NCI-H1694 (cell line): ENCODE data around the gene EIF2A.
"Not testable (repeated sequence)": the region's sequence is repeated elsewhere in the genome, so short reads cannot be mapped to it uniquely, and the experiment has no call there.

Experiments
- DNase-seq: peaks from one replicate; lab custom pipeline; 2025; lab: John Stamatoyannopoulos, UW

The EIF2A gene

DNA sequence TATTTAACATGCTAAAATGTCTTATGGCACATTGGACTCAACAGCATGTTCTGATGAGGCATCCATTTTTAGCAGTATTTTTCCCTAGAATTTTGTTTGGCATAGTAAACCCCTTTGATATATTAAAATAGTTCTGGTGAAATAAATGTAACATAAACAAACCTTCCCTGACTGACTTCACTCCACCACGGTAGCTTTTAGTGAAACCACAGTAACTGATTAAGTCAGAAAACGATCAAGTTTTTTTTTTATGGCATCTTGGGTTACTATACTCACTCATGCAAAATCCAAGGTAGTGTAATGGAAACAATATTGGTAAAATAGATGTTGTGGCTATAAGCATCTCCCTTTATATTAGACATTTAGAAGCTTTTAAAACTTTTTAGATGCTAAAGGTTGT, 3.1 kb upstream of the EIF2A start:
- no peak for DNase-seq

DNA sequence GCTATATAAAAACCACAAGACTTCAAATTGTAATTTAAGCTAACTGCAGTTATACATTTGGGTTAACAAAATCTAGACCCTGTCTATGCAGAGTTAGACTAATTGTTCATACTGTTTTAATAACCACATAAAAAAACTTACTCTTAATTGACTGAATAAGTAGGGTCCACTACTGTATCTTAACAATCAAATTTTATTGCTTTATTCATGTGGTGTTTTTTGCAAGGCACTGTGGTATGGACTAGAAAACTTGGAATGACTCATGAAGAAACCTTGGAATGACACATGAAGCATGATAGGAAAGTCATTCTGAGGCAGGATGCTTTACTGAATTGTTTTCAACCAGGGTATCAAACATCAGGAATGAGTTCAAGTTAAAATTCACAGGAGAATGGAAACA, 2.5 kb upstream of the EIF2A start:
- no peak for DNase-seq

DNA sequence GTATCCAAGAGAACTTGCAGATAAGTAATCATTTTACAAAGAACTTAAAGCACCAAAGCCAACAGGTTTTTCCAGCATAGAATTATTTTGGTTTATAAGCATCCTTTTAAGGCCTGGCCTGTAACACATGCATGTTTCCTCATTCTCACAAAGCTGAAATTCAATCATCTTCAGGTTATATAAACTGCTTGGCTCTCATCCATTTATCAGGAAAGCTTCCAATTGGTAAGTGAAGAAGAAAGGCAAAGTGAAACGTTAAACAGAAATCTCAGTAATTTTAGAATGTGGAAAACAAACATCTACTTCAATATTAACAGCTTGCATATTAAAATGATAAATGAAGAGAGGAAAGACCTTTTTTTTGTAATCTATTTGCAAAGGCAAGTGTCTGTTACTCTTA, 1.9 kb upstream of the EIF2A start:
- no peak for DNase-seq

DNA sequence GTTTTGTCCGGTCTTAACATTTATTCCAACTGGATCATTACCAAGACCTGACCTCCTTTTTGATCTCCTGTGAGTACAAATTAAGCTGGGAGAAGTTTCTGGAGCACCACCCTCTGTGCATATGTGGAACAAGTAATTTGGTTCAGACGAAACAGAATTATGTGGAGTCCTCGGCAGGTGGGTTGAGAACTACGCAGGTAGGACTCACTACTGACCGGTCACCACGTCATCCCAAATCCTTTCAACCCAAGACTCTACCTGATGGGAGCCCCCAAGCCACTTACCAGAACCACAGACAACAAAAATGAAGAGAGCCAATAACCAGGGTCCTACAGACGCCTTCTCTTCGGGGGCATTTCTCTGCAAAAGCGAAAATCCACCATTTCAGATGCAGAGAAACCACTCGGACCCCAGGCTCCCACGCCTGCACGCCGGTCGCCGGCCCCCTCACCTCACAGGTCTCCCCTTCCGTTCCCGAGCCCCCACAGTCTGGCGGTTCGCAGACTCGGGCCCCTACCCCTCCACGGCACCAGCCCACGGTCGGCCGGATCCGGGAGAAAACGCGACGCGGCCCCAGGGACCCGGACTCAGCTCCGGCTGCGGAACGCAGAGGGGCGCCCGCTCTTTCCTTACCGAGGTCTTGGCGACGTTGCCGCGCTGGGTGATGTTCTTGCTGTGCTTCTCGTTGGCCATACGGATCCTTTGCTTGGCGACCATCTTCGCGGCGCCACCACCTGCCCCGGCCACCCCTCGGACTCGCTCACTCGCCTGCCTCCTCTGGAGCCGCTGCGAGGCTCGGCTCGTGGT, 965 bp upstream of the EIF2A start:
- DNase-seq, result no peak

DNA sequence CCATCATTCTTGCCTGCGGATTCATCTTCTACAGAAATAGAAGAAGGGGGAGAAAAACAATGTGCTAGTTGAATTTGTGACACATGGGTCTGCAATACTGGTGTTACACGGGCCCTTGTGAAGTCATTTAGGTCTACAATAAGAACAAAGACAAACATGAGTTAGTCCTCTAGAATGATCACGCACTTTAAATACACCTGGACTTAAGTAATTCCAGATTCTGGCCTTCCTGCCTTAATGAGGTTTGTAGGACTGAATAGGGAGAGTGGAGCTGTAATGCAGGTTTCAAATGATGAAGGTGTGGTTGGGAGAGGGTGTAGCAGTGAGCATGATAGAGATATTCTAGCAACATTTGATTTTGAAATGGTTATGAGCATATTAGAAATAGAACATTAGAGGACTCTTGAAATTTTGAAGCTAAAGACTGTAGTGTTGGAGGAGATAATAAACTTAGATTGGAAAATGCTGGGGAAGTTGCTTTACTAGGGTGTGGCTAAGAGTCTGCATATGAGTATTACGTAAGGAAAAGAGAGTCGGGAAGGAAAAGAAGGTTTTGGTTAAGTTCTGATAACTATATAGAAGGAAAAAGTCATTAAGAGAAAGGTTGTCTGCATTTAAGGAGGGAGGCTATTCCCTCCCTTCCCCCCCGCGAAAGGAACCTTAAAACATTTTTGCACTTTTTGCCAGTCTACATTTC, 606 bp downstream of the EIF2A start:
- no peak for DNase-seq

DNA sequence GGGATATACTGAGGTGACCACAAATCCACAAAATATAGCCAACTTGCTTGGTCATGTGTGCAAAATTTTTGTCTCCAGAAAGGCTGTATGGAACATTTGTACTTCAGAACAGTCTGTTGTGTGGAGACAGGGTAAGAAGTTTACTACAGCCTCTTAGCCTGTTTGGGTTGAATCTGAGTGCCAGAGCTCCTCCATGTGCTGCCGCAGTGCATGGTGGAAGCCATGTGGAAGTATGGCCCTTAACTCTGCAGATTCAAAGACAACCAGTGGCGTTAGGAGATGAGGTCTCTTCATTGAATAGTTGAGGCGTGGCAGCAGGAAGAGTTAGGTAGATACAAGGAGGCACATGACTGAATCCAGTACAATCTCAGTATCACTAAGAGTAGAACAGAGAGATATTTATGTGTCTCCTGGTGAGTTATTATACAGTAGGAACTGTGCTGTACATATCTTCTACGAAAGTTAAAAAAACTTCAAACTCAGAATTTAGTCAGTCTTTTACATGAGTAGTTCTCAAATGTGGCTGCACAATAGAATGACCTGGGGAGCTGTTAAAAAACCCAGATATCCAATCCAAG, 9.4 kb downstream of the EIF2A start:
- DNase-seq, result no peak

DNA sequence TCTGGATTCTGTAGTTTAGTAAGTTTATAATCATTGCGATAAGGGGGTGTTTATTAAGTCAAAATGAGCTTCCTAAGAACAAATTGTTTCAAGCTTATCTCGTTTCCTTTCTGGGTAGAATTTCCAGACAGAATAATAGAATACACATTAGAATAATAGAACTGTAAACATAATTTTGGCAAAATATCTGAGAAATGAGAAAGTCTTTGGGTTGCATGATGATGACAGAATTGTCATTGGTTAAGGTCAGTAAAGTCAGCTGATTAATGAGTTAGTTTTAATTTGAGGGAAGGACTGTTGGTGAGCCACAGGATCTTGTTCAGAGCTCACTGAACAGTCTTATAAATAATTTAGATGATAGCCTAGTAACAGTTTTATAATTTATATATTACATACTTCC, 10.2 kb downstream of the EIF2A start:
- DNase-seq, result no peak

DNA sequence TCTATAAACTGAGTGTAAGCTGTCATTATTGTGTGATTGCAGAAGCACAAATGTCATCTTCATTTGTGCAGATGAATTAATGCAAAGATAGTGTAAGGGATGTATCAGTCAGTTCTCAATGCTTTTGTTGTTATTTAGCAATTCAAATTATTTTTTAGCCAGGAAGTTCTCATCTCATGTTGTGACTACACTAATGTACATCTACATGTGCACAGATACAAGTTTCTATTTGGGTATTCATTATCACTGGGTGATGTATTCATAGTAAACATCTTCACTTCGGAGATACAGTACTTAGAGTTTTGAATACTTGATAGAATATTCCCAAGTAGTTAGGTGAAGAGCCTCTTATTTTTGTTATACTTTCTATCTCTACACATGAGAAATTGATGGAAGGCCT, 11.1 kb downstream of the EIF2A start:
- no peak for DNase-seq

DNA sequence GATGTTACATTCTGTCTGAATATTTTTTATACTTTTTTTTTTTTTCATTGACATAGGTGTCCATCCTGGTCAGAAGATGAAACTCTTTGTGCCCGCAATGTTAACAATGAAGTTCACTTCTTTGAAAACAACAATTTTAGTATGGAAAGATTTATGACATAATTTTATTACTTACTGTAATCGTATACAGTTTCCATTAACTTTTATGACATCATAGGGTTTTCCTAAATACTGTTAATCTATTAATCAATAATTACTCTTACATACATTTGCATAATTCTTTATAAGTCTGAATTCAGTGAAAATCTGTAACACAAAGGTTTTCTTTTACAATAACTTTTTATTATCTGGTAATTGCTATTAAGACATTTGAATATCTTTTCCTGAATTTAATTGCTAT, 17.7 kb downstream of the EIF2A start:
- DNase-seq, result no peak

DNA sequence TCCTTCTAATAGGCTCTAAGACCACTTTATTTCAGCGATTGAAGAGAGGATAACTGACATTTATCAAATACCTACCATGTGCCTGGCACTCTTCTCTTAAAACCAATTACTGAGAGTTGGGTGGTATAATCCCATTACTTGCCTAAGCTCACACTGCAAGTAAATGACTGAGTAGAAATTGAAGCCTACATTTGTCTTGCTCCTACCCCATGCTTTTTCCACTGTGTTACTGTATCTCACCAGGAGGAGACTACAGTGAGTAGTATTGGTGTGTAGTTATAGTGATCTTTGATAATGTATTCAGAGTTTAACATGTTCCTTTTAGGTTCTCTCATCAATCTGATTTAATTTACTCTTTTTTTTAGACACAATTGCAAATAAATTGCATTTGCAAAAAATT, 20.7 kb downstream of the EIF2A start:
- DNase-seq, result no peak

DNA sequence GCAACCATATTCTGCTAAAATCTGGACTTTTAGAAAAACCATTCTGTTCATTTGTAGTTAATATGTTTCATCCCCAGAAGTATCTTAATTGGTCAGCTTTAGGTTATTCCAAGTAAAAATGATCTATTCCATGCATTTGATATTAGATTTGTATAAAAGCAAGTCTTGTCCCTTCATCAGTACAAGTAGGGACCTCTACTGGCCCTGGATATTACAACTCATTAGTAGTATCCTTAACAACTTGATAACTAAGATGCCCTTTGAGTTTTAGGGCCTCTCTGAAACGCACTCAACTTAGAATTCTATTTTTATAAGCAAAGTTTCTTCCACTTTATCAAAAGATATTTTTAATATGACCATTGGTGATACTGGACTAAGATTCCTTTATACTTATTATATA, 31.3 kb downstream of the EIF2A start:
- DNase-seq, result no peak

DNA sequence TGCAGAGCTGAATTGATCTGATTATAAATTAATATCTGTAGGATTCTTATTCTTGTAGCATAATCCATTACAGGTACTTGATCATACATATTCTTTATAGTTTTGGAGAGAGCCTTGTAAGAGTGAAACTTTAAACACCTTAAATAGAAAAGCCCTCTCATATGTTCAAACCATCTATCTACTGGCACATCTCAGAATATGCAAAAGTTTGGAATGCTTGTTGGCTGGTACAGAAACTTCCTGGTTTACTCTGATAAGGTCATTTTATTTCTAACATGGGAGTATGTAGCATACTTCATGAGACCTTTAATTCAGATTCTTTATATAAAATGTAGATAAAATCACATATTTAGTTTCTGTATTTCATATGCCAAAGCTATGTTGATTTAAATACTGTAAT, 34.6 kb downstream of the EIF2A start:
- no peak for DNase-seq

DNA sequence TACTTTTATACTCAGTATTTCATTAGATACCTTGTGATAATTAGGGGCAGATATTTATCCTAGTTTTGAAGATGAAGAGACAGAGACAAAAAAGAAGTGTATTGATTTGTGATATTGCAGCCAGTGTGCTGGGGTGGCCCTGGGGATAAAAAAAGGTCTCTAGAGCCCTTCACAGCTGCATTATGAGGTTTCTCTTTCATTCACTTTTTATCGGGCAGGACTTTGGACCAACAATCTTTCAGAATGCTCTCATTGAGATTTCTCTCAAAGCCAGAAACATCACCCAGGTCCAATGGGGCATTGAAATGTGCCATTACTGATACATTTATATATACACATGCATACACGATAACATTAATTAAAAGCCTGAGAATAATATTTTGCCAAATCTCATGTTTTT, 36.0 kb downstream of the EIF2A start:
- DNase-seq, result no peak

DNA sequence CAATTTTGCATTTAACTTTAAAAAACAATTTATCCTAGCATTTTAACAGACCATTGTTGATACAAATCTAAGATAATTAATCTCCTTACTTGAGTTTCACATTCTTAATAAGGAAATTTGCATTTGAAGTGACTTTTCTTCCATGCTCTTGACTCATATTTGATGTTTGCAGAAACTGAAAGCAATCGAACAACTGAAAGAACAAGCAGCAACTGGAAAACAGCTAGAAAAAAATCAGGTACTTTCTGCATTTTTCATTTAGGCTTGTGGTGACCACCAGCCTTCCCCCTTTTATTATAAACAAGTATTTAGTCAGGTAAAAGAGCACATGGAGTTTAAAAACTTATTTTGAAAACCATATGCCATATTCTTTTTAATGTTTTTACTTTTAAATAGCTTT, 36.4 kb downstream of the EIF2A start:
- no peak for DNase-seq

DNA sequence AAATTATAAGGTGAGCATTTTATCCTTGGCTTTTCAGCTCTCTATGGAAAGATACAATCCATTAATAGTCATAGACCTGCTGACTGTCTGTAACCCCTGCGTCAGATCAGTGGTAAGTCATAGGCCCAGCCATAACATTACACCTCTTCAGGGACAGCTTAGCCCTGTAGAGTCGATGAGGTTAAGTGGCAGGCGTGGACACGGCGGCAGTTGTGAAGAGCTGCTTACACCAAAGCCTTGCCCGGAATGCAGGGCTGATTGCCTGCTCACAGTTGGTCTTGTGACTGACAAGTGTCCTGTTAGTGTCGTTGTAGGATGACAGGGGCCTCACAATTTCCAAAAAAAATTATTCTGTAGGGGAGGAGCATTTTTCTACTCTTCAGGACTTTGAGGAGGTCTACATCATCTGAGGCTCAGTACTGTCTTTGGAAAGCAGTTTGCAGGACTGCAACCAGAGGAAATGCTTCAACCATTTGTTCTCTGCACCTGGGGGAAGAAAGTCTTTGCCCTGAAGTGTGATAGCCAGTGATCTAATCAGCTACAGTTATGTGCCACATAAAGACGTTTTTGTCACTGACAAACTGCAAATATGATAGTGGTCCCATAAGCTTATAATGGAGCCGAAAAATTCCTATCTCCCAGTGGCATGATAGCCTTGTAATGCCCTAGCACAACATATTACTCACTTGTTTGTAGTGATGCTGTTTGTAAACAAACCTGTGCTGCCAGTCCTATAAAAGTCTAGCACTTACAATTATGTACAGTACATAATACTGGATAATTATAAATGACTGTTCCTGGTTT, 41.6 kb downstream of the EIF2A start:
- DNase-seq, result no peak

DNA sequence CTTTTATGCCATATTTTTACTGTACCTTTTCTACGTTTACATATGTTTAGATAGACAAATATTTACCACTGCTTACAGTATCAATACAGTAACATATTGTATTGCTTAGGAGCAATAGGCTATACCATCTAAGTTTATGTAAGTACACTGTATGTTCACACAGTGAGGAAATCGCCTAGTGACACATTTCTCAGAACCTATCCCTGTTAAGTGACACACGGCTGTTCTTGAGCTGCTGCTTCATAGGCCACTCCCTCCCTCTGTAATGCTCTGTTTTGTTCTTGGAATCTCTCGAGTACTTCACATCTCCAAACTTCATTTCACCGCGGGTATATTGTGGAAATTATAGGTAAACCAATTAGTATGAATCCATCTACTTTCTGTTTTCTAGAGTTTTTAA, 43.2 kb downstream of the EIF2A start:
- no peak for DNase-seq

DNA sequence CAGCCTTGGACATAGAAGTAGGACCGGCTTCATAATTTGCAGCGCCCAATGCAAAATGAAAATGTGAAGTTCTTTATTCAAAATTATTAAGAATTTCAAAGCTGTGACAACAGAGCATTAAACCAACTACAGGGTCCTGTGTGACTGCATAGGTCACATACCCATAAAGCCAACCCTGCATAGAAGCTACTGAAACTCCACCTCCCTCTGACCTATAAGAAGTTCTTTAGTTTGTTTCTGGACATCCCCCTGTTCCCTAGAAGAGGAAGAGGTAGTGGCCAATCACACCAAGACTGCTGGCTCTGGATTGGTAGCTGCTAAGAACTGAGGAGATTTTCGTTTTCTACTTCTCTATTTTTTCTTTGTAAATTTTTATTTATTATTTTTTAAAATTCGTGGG, 47.6 kb downstream of the EIF2A start:
- DNase-seq, result no peak

DNA sequence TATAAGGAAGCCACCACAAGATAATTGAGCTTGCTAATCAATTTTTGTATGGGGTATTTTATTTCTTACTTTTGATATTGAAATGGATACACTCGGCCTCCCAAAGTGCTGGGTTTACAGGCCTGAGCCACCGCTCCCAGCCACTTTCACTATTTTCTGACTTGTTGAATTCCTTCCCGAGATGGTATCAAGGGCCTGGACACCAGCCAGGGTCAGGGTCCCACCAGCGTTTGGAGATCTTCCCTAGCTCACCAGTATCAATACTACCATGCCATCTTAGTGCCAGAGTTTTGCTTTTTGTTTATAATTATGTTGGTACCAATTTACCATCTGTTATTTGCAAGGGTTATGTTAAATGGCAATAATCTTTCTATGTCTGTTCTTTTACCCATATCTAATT, 51.1 kb downstream of the EIF2A start:
- DNase-seq, result no peak

DNA sequence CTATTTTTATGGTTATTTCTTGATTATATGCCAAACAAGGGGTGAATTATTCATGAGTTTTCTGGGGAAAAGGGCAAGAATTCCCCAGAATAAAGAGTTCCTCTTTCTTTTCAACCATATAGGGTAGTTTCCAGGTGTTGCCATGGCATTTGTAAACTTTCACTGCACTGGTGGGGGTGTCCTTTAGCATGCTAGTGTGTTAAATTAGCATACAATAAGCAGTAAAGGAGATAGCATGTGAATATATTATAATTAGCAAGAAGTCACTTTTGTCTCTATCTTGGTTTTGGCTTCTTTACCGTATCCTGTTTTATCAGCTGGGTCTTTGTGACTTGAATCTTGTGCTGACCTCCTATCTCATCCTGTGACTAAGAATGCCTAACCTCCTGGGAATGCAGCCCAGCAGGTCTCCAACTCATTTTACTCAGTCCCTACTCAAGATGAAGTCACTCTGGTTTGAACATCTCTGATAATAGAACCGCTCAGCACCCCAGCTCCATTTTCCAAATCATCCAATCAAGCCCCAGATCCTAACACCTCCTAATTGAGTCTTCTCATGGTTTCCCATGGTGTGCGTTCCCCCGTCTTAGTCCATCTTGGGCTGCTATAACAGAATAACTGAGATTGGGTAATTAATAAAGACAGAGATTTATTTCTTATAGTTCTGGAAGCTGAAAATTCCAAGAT, 53.2 kb downstream of the EIF2A start:
- DNase-seq, result no peak

DNA sequence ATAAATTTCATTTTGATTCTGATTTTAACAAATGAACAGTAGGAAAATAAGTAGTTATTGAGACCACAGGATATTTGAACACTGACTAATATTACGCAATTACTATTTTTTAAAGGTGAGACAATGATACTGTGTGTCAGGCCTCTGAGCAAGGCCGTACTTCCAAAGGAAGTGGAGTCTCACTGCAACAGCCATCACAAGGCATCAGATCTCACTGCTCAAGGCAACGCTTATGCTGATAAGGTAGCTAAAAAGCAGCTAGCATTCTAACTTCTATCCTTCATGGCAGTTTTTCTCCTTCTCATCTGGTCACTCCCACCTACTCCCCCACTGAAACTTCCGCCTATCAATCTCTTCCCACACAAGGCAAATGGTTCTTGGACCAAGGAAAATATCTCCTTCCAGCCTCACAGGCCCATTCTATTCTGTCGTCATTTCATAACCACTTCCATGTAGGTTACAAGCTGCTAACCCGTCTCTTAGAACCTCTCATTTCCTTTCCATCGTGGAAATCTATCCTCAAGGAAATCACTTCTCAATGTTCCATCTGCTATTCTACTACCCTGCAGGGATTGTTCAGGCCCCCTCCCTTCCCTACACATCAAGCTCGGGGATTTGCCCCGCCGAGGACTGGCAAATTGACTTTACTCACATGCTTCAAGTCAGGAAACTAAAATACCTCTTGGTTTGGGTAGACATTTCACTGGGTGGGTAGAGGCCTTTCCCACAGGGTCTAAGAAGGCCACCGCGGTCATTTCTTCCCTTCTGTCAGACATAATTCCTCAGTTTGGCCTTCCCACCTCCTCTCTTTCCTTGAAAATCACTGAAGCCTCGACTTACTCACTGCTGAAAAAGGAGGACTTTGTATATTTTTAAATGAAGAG, 54.3 kb downstream of the EIF2A start:
- not testable (repeated sequence) for DNase-seq
